B cell (primary cell): ENCODE results near the gene C1QTNF12. TPM values are rescaled to one million over a fixed set of nuclear protein-coding genes. Genes with fewer than 3 reads are reported as not detected.

Experiments used
- ATAC-seq: fragments of 200-7000 bp; cut with Tn5 transposase; one replicate; pipeline ENCODE4 v1.10.0; 2021; ENCODE audit warnings: low read depth, mild to moderate bottlenecking, moderate number of reproducible peaks, moderate library complexity
- CTCF ChIA-PET: fragments of 350-600 bp; sonication (Branson Sonifier 250); formaldehyde crosslinking; loops from one replicate; lab custom pipeline; 2021; ENCODE audit warnings: antibody characterized with exemption, inconsistent platforms; lab: Charles Lee
- POLR2A ChIA-PET: fragments of 350-600 bp; sonication (Branson Sonifier 250); formaldehyde crosslinking; loops from one replicate; lab custom pipeline; 2021; ENCODE audit warnings: antibody characterized with exemption; lab: Charles Lee
- DNase-seq: peaks from one replicate; pipeline ENCODE4 v3.0.0; 2013
- H2AFZ ChIP-seq: 2 replicates; pipeline ENCODE4 v1.6.1; 2012; ENCODE audit warnings: mild to moderate bottlenecking, low read depth, low read length; ENCODE audit not compliant: insufficient read depth, poor library complexity, severe bottlenecking
- H3K27ac ChIP-seq, 2 donors: 1 replicate in 1 of 2; 2 replicates in 1 of 2; pipeline ENCODE4 v1.5.1; 2012 to 2013; ENCODE audit warnings: low read length in 2 of 2, mild to moderate bottlenecking in 2 of 2, moderate library complexity in 1 of 2
- H3K27me3 ChIP-seq, 4 experiments: fragments of 200-600 bp in 1 of 4; sonication (generic) in 1 of 4; replicated peaks in 1 of 4; 1 replicate in 2 of 4; 2 replicates in 2 of 4; pipeline versions ENCODE4 v1.6.1 to v1.7.0; 2013 to 2016; ENCODE audit warnings: low read length in 3 of 4, mild to moderate bottlenecking in 2 of 4, mixed read lengths in 1 of 4, moderate library complexity in 1 of 4; ENCODE audit not compliant: insufficient read depth in 4 of 4, control insufficient read depth in 3 of 4; ENCODE audit errors: control extremely low read depth in 1 of 4
- H3K36me3 ChIP-seq, 2 experiments: replicated peaks in 1 of 2; 1 replicate in 1 of 2; 2 replicates in 1 of 2; pipeline versions ENCODE4 v1.6.1 to v1.7.1; 2013; ENCODE audit warnings: low read length in 1 of 2; ENCODE audit not compliant: insufficient read depth in 2 of 2, control insufficient read depth in 1 of 2; ENCODE audit errors: control extremely low read depth in 1 of 2, extremely low read depth in 1 of 2
- H3K4me1 ChIP-seq, 2 donors: fragments of 200-600 bp in 1 of 2; sonication (generic) in 1 of 2; 1 replicate in 1 of 2; 2 replicates in 1 of 2; pipeline versions ENCODE4 v1.5.1 to v1.6.1; 2013 to 2017; ENCODE audit warnings: low read length in 2 of 2; ENCODE audit not compliant: control insufficient read depth in 2 of 2, insufficient read depth in 2 of 2
- H3K4me2 ChIP-seq: replicated peaks from 2 replicates; pipeline ENCODE3; 2012; ENCODE audit warnings: mild to moderate bottlenecking, low read depth, low read length; ENCODE audit not compliant: poor library complexity, severe bottlenecking
- H3K4me3 ChIP-seq, 5 experiments: fragments of 200-600 bp in 1 of 5; sonication (generic) in 1 of 5; 1 replicate in 3 of 5; 2 replicates in 2 of 5; pipeline versions ENCODE4 v1.5.1 to v1.7.0; 2011 to 2016; ENCODE audit warnings: low read length in 4 of 5, mild to moderate bottlenecking in 4 of 5, low read depth in 2 of 5, control low read depth in 1 of 5, moderate library complexity in 1 of 5; ENCODE audit not compliant: insufficient read depth in 1 of 5; ENCODE audit errors: control extremely low read depth in 1 of 5, extremely low read depth in 1 of 5
- H3K79me2 ChIP-seq: fragments of 200-600 bp; sonication (generic); one replicate; pipeline ENCODE4 v1.6.0; 2016; ENCODE audit warnings: low read length; ENCODE audit not compliant: control insufficient read depth, insufficient read depth
- H3K9ac ChIP-seq: fragments of 200-600 bp; sonication (generic); 2 replicates; pipeline ENCODE4 v1.6.1; 2017; ENCODE audit warnings: mild to moderate bottlenecking, low read length, moderate library complexity
- H3K9me3 ChIP-seq, 3 donors: one replicate each; pipeline versions ENCODE4 v1.6.1 to v1.7.1; 2013; ENCODE audit warnings: low read length in 2 of 3; ENCODE audit not compliant: control insufficient read depth in 2 of 3, insufficient read depth in 1 of 3; ENCODE audit errors: control extremely low read depth in 1 of 3
- H4K20me1 ChIP-seq: 2 replicates; pipeline ENCODE4 v1.6.0; 2012; ENCODE audit warnings: mild to moderate bottlenecking, low read length; ENCODE audit not compliant: insufficient read depth, control insufficient read depth, poor library complexity, severe bottlenecking
- H3K27ac Mint-ChIP-seq: one replicate; pipeline ENCODE4 v1.8.0; 2021; ENCODE audit warnings: mixed read lengths
- H3K27me3 Mint-ChIP-seq: one replicate; pipeline ENCODE4 v1.8.0; 2021; ENCODE audit warnings: mixed read lengths
- H3K4me1 Mint-ChIP-seq: one replicate; pipeline ENCODE4 v1.8.0; 2021; ENCODE audit warnings: mixed read lengths
- H3K4me3 Mint-ChIP-seq: one replicate; pipeline ENCODE4 v1.8.0; 2021; ENCODE audit warnings: mixed read lengths
- H3K9me3 Mint-ChIP-seq: one replicate; pipeline ENCODE4 v1.8.0; 2022; ENCODE audit warnings: mixed read lengths; ENCODE audit not compliant: insufficient read depth
- CTCF ChIP-seq: fragments of 200-600 bp; IDR thresholded peaks from one replicate; pipeline ENCODE4 v1.8.0; 2022; ENCODE audit warnings: antibody characterized with exemption, mild to moderate bottlenecking
- EZH2 ChIP-seq: IDR thresholded peaks from 2 replicates; pipeline ENCODE4 v1.6.1; 2012; ENCODE audit warnings: borderline replicate concordance, low read depth, mild to moderate bottlenecking, moderate library complexity, low read length; ENCODE audit not compliant: insufficient read depth, poor library complexity, severe bottlenecking
- WGBS: methylation state at CpG from one replicate; pipeline ENCODE4 v1.1.5; 2013; ENCODE audit warnings: missing lambda C conversion rate; ENCODE audit not compliant: insufficient coverage; 5-methylcytosine and 5-hydroxymethylcytosine counted together
- intact Hi-C: fragments of 100-400 bp; cut with micrococcal nuclease; formaldehyde crosslinking; loops from one replicate; pipeline ENCODE4 v1.10.0; 2022
- polyA plus RNA-seq: library from polyadenylated mRNA; depleted of rRNA; stranded (reverse); fragments of >200 nt; gene quantifications from 2 replicates; pipeline ENCODE4 v1.2.3, GENCODE V29; 2012
- total RNA-seq, 2 donors: library from RNA; stranded (reverse); fragments of 120-200 nt in 1 of 2; gene quantifications; 1 replicate in 1 of 2; 2 replicates in 1 of 2; pipeline versions ENCODE4 v1.2.3 to v1.2.4, GENCODE V29; 2013 to 2022

Gene C1QTNF12
- total and polyA plus RNA-seq, 2 donors (not counting 1 experiment from before 2014, with no cell fraction given): 1.2 to 3.2 TPM

- 92% methylated on average over 21 of the region's 22 CpGs for WGBS
- no peak overlapping the region for H3K4me2 ChIP-seq
- no peak overlapping the region for H3K27ac ChIP-seq
These were observed 47.2 kb downstream of the C1QTNF12 start for GRCh38 chr1:1199141-1199960.

More at GRCh38 chr1:1199141-1199960, 47.2 kb downstream of the C1QTNF12 start:
- Histone ChIP-seq H2AFZ (no peak overlapping the region), H3K27me3 (peaks cover 0 to 10% (median 5%) of the 10 kb centered on the region in 4 experiments), H4K20me1 (no peaks in the 10 kb centered on the region), H3K9ac (no peak overlapping the region), H3K9me3 (peaks cover 1 to 14% (median 5%) of the 10 kb centered on the region in 3 donors), H3K4me1 (peaks cover 5 to 7% of the 10 kb centered on the region in 2 donors), H3K4me3 (no peak overlapping the region), H3K79me2 (no peaks in the 10 kb centered on the region), H3K36me3 (no peaks in the 10 kb centered on the region)
- ATAC-seq: no peak
- Mint-ChIP-seq H3K4me3 (peak overlapping the region; percentile 60), H3K27ac (peak overlapping the region; percentile 50), H3K27me3 (no peaks in the 10 kb centered on the region), H3K4me1 (peaks cover 8% of the 10 kb centered on the region), H3K9me3 (peaks cover 5% of the 10 kb centered on the region)
- intact Hi-C loops: no loop called here
- peak; percentile 29 for DNase-seq
- POLR2A ChIA-PET: no interaction called here
- CTCF ChIA-PET: interaction anchor here (0.6 kb wide), 1 partner anchor 95 kb away, joined by 3 read pairs; no protein-coding TSS in a partner anchor
- TF ChIP-seq CTCF: no peak
- no peak for TF ChIP-seq EZH2
